Fibroblast of lung (primary cell): ENCODE data around the gene ZBTB9.

Experiments used
- EZH2 ChIP-seq: IDR thresholded peaks from 2 replicates; pipeline ENCODE4 v1.5.1; 2012; ENCODE audit warnings: low read length, control low read depth, mild to moderate bottlenecking; ENCODE audit errors: missing control alignments
- TF ChIP-seq, protein P1 (sequence below), 2 donors: IDR thresholded peaks in 1 of 2; conservative IDR thresholded peaks in 1 of 2; 1 replicate in 1 of 2; 2 replicates in 1 of 2; pipeline ENCODE4 v1.5.1; 2011 to 2012; ENCODE audit warnings: low read length in 2 of 2, control low read depth in 1 of 2, inconsistent platforms in 1 of 2, low read depth in 1 of 2, mild to moderate bottlenecking in 1 of 2

DNA sequence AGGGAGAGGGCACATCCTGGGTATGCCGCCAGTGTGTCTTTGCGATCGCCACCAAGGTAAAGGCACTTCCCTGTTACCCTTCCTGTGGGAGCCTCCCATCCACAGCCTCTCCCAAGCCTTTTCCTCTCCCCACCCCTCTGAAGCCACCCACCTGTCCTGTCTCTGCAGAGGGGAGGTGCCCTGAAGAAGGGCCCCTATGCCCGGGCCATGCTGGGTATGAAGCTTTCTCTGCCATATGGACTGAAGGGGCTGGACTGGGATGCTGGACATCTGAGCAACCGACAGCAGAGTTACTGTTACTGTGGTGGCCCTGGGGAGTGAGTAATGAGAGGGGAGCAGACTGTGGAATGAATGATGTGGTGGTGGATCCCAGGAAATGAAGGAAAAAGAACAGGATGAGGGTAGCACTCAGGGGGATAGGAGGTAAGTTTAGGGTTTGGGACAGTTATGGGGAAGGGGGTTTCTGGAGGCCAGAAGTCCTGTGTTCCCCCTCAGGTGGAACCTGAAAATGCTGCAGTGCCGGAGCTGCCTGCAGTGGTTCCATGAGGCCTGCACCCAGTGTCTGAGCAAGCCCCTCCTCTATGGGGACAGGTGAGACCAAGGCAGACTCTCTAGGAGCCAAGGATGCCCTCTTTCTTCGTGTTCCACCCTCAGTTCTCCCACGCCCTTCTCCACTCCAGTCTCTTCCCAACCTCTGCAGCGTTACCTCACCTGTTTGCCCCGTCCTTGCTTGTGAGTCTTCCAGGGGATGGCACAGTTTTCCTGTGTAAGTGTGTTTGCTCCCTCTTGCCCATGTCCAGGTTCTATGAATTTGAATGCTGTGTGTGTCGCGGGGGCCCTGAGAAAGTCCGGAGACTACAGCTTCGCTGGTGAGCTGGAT is 40.9 kb upstream of the ZBTB9 start:
- TF ChIP-seq, protein P1, sequence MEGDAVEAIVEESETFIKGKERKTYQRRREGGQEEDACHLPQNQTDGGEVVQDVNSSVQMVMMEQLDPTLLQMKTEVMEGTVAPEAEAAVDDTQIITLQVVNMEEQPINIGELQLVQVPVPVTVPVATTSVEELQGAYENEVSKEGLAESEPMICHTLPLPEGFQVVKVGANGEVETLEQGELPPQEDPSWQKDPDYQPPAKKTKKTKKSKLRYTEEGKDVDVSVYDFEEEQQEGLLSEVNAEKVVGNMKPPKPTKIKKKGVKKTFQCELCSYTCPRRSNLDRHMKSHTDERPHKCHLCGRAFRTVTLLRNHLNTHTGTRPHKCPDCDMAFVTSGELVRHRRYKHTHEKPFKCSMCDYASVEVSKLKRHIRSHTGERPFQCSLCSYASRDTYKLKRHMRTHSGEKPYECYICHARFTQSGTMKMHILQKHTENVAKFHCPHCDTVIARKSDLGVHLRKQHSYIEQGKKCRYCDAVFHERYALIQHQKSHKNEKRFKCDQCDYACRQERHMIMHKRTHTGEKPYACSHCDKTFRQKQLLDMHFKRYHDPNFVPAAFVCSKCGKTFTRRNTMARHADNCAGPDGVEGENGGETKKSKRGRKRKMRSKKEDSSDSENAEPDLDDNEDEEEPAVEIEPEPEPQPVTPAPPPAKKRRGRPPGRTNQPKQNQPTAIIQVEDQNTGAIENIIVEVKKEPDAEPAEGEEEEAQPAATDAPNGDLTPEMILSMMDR (conservative IDR thresholded peaks at IDR 0.05 in 1 of 2, IDR thresholded peaks at IDR 0.05 in 1 of 2; ENCODE audit: low read depth in 1 of 2, low read length in 2 of 2), result no peak
- TF ChIP-seq EZH2, result no peak
